Measurements from ENCODE around the gene ARHGAP32.

Gene ARHGAP32

GRCh38 chr11:129106788-129107187 is 85.3 kb downstream of the ARHGAP32 start:
- no peak for DNase-seq

DNA sequence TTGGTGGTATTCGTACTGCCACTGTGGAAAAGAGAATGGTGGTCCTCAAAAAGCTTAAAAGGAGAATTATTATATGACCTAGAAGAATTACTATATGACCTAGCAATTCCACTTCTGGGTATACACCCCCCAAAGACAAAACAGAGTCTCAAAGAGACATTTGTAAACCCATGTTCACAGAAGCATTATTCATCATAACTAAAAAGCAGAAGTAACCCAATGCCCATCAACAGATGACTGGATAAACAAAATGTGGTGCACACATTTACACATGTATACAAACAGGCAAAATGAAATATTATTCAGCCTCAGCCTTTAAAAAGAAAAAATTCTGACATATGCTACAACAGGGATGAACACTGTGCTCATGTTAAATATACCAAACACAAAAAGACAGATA is 89.4 kb downstream of the ARHGAP32 start:
- no peak for DNase-seq

GRCh38 chr11:129102225-129102624 is 89.9 kb downstream of the ARHGAP32 start:
- DNase-seq: no peak

DNA sequence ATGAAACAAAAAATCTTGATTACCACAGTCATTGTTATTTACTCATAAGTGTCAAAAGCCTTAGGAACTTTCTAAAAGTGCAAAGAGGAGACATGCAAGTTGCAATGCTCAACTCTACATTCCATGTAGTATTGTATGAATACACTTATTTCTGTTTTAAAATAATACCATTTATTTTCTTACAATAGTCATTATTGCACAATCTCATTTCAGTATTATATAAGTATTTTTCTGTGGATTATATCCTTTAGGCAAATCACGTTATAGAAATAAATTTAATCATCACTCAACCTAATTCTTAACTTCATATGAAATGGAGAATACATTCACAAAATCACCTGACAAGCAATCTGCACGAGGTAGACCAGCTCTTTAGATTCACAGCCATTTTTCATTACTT is 98.8 kb downstream of the ARHGAP32 start:
- no peak for DNase-seq

GRCh38 chr11:129090056-129090455 is 102.1 kb downstream of the ARHGAP32 start:
- no peak for DNase-seq

GRCh38 chr11:129089279-129089678 is 102.8 kb downstream of the ARHGAP32 start:
- no peak for DNase-seq

DNA sequence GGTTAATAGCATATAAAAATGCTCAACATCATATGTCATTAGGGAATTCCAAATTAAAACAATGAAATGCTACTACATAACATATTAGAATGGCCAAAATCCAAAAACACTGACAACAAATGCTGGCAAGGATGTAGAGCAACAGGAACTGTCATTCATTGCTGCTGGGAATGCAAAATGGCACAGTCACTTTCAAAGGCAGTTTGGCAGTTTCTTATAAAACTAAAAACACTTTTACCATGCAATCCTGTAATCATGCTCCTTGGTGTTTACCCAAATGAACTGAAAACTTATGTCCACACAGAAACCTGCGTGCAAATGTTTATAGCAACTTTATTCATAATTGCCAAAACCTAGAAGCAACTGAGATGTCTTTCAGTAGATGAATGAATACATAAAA is 105.1 kb downstream of the ARHGAP32 start:
- no peak for DNase-seq

- DNase-seq: no peak
Observed at GRCh38 chr11:129077191-129077590, 114.9 kb downstream of the ARHGAP32 start.

GRCh38 chr11:129075757-129076156 is 116.4 kb downstream of the ARHGAP32 start:
- DNase-seq: no peak

- no peak for DNase-seq
Observed at GRCh38 chr11:129067454-129067853, 124.7 kb downstream of the ARHGAP32 start.

- no peak for DNase-seq
Observed at GRCh38 chr11:129066229-129066628, 125.9 kb downstream of the ARHGAP32 start.

GRCh38 chr11:129063118-129063517 is 129.0 kb downstream of the ARHGAP32 start:
- no peak for DNase-seq

DNA sequence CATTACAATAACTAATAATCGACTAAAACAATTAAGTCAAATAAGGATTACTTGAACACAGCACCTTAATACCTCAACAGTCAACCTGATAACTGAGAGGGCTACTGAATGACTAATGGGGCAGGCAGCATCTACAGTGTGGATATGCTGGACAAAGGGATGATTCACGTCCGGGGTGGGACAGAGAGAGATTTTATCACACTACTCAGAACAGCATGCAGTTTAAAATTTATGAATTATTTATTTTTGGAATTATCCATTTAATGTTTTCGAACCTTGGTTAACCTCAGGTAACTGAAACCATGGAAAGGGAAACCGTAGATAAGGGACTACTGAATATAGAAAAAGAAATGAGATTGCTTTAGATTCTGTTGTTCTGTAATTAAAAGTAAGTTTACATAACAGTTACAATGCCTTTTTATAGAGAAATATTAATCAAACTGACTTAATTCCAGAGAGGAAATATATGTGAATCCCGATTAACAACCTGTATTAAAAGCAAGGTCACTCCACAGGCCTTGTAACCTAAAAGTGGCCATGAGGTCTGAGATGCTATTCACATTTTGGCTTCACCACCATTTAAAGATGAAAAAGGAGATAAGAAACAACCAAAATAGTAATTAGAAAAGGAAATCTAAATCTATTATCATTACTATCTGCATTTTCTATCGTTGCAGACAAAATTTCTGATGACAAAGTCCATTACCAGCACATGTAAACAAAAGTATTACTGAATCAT is 130.5 kb downstream of the ARHGAP32 start:
- DNase-seq: no peak

DNA sequence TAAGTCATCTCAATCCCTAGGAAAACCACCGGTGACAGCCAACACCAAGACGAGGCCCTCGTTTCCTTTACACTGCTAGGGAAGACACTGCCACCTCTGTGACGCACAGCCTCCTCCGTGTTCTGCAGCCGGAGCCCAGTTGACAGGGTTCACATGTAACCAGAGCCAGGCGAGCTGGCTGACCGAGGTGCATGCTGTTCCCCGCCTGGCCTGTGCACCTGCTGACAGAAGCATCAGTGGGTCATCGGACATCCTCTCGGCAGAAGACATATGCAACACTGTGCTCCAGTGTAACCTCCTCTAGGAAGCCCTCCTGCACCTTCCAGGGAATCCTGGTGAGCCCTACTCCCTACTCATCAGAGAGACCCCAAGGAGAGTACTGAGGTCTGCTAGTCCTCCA is 135.2 kb downstream of the ARHGAP32 start:
- no peak for DNase-seq

GRCh38 chr11:129055196-129055595 is 136.9 kb downstream of the ARHGAP32 start:
- no peak for DNase-seq

DNA sequence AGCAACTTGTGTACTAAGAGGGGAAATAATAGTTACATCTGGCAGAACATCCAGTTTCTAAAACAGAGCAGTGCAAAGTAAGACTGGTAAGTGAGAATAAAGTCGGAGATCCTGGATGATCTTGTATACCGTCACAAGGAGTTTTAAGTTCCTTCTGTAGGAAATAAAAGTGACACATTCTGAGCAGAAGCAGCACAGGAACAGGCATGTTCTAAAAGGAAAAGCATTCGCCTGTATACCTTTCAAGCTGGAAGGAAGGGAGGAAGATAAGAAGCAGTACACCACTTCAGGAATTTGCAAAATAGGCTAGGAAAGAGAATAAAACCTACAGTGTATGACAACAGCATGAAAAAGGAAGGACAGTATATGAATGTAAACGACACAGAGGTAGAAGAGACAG is 143.2 kb downstream of the ARHGAP32 start:
- no peak for DNase-seq

GRCh38 chr11:129045150-129045549 is 147.0 kb downstream of the ARHGAP32 start:
- DNase-seq: no peak

DNA sequence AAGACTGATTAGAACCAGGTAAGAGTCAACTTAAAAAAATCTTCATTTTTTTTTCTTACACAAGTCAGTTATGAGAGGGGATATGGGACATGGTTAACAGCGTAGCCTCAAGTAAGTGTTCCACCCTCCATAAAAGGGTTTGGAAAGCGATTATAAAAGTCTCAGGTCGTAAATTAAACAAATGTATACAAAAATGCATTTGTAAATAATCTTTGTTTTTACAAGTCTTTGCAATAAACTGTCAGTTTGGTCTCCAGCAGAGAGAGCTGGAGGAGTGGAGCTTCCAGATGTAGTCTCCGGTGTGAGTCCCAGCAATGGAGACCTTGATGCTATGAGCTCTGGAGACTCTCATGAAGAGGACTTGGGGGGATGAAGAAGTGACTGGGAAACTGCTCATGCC is 149.6 kb downstream of the ARHGAP32 start:
- no peak for DNase-seq

- no peak for DNase-seq
Observed at GRCh38 chr11:129041611-129042018, 150.5 kb downstream of the ARHGAP32 start.

DNA sequence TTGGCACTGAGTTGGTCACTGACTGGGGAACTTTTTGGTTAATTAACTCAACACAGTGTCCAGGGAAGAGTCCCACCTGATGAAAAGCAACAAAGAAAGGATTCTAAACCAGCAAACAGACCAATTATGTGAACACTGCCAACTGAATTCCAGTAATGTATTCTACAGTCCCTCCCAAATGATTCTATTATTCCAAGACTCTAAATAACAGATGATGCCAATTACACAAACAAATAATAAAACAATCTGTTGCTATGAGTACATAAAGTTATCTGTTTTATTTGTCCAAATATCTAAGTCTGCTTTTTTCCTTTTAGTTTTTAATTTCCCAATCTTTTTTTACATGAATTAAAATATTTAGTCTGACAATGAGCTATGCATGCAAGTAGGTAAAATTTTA is 151.2 kb downstream of the ARHGAP32 start:
- no peak for DNase-seq

DNA sequence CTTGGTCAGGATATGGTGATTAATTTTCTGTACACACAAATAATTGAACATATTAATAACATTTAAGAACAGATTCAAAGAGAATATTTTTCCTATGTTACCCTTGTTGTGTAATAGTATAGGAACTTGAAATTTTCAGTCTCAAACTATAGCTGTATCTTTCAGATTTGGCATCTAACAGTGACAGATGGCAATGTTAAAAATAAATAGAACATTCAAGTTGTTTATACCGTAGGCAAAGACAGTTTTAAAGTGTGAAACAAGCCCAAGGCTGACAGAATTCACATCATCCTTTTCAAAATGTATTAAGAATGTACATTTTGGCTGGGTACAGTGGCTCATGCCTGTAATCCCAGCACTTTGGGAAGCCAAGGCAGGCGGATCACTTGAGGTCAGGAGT is 156.9 kb downstream of the ARHGAP32 start:
- no peak for DNase-seq

GRCh38 chr11:129034001-129034400 is 158.1 kb downstream of the ARHGAP32 start:
- DNase-seq: no peak

DNA sequence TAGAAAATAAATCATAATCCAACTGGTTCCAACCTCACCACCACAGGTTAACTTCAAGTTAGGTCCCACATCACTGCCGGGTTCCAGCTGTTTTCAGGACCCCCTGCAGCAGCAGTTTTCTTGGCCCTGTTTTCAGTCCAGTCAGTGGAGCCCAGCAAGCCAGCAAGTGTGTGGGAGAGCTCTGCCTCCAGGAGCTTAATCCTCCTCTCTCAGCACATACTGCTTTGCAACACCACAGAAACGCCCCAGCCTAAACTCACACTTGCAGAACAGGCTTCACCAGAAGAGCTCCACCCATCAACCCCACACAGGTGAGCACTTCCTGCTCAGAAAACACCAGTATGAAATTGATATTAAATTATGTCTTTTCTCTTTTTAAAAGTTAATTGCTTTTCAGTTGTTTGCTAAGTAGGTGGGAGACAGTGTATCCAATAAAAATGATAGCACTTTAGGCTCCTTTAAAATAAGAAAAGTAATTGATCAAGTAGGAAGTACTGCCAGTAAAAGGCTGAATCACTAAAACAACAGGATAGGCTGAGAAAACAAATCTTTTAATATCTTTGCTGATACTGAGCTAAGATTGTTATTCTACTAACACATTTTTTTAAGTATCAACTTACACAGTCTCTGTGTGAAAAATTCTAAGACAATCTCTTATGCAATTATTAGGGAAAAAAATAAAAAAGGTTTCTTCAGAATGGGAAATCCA is 168.0 kb downstream of the ARHGAP32 start:
- DNase-seq: no peak

DNA sequence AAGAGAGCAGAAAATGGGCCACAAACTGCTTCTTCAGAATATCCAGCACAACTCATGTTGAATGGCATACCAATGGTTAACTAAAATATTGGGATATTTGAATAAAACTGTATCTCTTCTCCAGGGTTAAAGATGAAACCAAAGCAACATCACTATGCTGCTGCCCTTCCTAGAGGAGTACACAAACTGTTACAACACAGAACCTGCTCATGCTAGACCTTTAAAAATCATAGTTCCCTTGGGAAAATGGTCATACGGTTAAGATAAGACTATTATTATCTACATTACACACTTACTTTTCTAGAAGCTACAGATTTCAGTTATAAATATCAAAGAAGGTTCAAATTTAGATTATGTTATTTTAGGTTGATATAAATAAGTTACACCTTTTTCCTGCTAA is 170.8 kb downstream of the ARHGAP32 start:
- no peak for DNase-seq

DNA sequence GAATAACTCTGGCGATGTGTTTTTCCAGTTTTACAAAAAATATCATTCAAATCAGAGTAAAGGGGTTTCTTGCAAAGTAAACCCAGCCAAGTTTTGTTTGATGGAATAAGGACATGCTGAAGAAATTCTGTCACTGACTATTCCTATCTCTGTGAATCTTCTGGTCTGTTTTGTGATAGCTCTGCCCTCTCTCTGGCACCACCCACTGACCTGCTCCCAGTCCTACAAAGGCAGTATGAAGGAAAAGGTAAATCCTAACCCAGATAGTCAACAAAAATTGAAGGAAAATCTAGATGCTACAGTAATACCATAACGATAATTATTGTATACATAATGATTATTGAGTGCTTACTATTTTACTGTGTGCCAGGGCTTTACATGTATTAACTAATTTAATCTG is 173.1 kb downstream of the ARHGAP32 start:
- DNase-seq: no peak
